Measurements from ENCODE around the gene ANAPC2.
"Not testable (repeated sequence)": the region's sequence is repeated elsewhere in the genome, so short reads cannot be mapped to it uniquely, and the experiment has no call there.

Gene ANAPC2

DNA sequence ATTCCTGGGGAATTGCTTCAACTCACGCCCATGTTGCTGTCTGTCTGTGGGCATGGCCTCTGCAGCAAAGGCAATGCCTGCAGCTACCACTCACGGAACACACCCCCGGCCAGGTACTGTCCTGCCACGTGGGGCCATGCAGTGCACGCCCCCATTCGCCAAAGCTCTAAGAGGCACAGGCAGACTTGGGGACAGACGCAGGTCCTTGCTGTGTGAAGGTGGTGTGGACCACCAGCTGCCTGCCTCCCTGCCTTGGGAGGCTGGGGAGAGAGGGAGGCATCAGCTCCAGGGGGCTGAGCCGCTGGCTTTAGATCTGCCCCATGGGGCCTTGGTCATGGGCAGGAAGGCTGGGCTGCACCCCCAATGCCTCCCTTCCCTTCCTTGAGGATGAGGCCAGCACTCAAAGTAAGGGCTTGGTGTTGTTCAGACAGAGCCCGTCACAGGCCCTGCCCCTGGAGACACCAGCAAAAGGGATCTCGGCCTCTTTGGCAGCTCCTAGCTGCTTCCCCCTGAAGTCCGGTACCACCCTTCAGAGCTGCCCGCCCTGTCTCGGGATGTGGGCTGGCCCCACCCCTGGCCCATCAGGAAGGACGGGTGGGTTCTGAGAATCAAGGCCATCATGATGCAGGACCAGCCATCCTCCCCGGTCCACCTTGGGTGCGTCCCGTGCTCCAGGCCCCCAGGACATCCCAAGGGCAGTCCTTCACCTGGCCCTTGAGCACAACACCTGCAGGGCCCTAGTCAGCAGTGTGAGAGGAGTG is 47.1 kb downstream of the ANAPC2 start:
- DNase-seq: no peak

DNA sequence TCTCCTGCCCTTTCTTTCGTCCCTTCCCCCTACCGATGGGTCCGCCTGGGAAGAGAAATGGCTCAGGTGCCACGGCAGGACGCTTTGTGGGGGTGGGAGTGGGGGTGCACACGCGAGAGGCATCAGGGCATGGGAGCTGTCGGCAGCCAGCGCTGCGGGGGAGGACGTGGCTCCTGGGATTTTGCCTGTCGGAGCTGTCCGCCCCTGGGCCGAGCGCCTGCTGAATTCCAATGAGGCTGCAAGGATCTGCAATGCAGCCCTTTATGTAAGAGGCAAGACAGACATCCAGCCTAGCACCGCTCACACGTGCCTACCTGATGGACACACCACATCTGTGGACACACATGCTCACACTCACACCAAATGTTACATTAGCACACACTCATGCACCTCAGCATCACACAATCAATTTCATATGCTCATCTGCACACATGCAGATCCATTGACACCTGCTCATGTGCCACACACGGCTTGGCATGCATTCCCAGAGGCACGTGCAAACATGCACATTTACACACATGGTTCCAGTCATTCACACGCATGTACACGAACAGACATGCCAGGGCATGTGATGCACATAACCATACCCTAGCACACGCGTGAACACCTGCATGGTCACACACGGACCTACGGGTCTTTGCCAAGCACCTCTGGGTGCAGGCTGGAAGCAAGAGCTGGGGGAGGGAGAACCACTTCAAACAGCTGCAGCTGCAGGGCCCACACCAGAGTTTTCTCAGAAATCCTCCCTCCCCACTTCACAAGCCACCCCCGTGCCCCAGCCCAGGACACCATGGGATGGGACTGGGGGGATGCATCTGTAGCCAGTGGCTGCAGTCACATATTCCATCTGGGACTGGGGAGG is 48.0 kb downstream of the ANAPC2 start:
- peak in 1 of 2 donors; percentile 25 for DNase-seq

DNA sequence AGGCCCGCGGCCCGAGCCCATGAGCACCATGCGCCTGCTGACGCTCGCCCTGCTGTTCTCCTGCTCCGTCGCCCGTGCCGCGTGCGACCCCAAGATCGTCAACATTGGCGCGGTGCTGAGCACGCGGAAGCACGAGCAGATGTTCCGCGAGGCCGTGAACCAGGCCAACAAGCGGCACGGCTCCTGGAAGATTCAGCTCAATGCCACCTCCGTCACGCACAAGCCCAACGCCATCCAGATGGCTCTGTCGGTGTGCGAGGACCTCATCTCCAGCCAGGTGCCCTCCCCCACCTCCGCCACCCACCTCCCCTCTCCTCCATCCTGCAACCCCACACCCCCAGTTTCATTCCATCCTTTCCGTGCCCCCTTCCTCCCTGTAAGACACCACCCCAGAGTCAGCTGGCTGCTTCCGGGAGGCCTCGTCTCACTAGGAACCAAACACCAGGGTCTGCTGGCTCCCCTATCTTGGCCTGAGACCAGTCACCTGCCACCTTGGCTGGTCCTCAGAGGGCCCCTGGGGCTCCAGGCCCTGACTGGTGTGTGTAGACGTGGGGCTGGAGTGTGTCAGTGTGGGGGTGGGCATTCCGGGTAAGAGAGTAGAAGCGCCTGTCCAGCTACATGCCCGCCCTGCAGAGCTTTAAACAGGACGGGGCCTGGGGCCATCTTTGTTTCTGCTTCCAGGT is 48.8 kb downstream of the ANAPC2 start:
- DNase-seq: no peak

DNA sequence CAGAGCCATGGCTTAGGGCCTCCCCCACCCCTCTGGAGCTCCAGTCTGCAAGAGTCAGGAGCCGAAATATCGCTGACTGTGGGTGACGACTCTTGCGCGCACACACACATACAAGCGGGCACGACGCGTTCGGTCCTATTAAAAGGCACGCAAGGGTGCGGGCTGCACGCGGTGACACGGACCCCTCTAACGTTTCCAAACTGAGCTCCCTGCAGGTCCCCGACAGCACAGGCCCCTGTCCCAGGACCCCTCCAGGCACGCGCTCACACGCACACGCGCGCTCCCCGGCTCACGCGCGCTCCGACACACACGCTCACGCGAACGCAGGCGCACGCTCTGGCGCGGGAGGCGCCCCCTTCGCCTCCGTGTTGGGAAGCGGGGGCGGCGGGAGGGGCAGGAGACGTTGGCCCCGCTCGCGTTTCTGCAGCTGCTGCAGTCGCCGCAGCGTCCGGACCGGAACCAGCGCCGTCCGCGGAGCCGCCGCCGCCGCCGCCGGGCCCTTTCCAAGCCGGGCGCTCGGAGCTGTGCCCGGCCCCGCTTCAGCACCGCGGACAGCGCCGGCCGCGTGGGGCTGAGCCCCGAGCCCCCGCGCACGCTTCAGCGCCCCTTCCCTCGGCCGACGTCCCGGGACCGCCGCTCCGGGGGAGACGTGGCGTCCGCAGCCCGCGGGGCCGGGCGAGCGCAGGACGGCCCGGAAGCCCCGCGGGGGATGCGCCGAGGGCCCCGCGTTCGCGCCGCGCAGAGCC is 49.5 kb downstream of the ANAPC2 start, which contains the start of gene GRIN1:
GRIN1 (plus strand) TSS at position 433 of the 746 bp plus-strand sequence. CDS start 333 bp downstream, outside the sequence.
- peak in 1 of 2 donors; percentile 38 for DNase-seq

DNA sequence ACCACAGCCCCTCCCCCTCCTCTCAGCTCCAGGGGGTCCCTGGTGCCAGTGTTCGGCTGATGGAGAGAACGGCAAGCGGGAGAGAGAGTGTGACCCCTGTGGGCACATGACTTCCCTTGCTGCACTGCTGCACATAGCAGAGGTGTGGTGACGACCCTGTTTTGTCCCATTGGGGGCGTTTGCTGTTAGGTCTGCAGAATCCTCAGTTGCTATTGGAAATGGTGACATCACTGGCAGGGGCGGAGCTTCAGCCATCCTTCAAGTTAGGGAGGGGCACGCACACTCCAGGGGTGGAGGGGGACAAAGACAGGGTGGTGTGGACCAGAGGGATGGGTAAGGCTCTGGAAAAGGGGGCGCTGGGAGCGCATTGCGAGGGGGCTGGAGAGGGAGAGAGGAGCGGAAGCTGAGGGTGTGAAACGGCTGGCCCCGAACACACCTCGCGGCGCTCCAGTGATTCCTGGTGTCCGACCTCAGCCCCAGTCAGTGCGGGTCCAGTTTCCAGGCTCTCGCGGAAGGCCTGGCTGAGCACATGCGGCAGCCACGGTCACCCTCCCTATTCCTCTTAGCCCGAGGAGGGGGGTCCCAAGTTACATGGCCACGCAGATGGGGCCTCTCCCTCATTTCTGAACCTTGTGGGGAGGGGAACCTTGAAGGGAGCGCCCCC is 50.2 kb downstream of the ANAPC2 start:
- DNase-seq: peak in 1 of 2 donors; percentile 18

DNA sequence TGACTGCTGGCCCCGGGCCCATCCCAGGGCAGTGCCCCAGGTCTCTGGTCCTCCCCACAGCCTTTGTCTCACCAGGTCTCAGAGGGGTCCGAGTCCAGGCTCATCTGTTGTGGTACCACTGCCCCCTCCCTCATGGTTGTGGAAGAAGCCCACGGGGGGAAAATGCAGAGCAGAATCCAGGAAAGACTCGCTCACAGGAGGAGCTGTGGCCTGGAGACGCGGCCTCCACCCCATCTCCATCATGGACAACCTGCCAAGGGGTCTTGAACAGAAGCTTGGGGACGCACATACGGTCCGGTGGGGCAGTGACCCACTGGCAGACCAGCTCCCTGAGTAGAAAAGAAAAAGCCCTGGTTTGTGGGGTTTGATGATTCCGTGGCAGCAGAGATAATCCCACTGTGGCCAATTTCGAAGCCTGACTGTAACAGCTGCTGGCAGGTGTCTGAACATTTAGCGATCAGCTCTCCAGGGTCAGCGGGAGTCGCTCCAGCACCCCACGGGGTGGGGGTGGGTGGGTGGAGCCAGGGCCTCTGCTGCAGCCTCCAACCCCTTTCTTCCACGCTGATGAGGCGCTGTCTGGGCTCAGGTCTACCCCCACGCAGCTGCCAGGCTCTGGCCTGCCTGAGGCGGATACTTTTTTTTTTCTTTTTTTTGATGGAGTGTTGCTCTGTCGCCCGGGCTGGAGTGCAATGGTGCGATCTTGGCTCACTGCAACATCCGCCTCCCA is 51.3 kb downstream of the ANAPC2 start:
- DNase-seq: no peak

DNA sequence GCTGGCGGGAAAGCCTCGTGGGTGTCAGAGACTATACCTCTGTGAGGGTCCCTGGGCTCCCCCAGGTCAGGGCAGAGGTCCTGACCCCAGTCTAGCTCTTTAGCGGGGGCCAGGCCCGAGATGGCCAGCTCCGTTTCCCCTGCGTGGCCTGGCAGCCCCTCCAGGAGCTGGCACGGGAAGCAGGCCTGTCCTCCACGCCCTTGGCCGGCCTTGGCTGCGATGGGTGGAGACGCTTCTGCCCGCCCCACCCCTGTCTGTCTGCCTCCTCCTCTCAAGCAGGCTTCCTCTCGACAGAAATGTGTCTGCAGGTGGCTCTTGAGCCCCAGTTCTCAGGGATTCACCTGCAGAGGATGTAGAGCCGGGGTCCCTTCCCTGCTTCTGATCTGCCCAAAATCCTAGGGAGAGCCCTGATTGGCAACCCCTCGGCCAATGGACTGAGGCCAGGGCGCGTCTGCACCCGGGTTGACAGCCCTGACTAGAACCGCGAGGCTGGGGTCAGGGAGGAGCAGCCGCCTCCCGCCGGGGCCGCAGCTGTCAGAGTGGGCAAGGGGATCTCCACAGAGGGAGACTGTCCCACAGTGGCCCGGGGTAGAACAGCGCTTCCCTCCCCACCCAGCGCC is 52.0 kb downstream of the ANAPC2 start:
- DNase-seq: no peak

DNA sequence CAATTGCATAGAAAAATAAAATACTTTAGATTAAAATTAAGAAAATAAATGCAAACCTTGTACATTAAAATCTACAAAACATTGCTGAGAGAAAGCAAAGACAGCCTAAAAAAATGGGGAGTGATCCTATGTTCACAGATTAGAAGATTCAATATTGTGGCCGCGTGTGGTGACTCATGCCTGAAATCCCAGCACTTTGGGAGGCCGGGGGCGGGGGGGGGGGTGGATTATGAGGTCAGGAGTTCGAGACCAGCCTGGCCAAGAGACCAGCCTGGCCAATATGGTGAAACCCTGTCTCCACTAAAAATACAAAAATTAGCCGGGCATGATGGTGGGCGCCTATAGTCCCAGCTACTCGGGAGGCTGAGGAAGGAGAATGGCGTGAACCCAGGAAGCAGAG is 53.2 kb downstream of the ANAPC2 start:
- not testable (repeated sequence) for DNase-seq

DNA sequence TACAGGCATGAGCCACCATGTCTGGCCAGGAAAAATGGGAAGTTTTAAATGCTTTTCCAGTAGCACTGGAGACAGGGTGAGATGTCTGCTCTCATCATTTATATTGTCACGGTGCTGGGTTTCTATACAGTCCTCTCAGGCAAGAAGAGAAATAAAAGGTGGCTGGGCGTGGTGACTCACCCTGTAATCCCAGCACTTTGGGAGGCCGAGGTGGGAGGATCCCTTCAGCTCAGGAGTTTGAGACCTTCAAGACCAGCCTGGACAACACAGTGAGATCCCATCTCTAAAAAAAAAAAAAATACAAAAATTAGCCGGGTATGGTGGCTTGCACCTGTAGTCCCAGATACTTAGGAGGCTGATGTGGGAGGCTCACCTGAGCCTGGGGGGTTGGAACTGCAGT is 54.2 kb downstream of the ANAPC2 start:
- no peak for DNase-seq

DNA sequence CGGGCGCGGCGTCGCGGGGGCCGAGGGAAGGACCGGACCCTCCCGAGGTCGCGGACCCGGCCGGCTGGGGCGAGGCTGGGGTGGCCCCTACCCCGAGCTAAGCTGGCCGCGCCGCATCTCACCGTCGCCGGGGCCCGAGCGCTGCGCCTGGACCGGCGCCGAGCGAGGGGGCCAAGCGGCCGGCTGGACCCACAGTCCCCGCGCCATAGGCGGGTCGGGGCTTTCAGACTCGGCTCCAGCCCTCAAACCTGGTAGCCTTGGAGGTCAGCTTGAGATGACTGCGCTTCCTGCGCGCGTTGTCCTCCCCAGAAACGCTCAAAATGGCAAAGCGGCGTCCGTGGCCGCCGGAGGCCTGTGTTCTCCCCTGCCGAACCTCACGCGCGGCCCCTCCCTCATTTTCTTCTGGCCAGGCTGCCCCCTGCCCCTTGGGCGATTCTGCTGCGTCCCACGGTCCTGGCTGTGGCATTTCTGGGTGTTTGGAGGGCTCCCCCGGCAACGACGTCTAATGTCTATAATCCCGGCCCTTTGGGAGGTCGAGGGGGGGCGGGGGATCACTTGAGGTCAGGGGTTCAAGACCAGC is 58.1 kb downstream of the ANAPC2 start:
- DNase-seq: no peak

DNA sequence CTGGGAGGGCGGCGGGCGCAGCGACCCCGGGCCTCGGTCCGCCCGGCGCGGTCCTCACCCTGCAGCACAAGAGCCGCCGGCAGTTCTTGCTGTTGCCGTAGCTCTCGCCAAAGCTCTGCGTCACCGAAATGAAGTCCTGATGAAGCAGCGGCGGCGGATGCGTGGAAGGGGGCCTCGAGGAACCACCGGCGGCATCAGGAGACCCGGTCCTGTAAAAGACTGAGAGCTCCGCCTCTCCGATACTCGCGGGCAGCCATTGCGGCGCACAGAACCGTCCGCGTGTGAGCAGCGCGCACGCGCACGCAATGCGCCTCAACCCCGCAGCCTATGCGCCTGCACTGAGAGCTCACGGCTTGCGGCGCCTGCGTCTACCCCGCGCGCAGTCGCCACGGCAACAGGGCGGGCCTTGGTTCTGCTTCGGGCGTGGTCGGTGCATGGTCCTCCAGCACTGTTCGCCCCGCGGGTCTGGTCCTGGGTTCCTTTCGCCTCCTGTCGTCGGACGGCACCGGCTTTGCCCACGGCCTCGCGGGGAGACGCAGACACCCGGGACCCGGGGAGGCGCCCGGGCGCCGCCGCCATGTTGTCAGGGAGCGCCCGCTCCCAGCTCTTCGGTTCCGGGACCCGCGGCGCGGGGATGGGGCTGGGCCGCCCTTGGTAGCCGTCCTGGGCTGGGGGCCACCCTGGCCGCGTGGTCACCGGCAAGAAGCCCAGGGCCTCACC is 58.7 kb downstream of the ANAPC2 start:
- DNase-seq: peak; percentile 71 to 81

DNA sequence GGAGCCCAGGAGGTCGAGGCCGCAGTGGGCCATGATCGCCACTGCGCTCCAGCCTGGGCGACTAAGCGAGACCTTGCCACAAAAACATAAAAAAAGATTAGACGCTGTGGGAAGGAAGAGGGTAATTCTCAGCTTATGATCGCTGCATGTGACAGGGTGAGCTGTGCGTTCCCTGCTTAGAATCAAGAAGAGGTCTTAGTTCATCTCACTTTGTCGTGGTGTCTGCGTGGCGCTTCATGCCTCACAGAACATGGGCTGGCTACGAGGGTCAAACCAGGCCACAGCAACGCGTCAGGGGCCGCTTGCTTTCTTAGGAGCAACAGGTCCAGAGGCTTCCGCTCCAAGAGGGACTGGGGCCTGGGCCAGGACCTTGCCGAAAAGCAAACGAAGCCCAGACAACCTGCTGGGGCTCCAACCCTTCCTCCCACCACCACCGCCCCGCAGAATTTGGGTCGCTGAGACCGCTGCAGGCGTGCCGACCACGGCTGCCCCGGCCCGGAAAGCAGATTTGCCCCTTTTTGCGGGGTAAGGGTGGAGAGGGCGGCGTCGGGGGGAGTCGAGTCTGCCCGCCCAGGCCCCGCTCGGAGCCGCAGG is 59.4 kb downstream of the ANAPC2 start:
- no peak for DNase-seq

DNA sequence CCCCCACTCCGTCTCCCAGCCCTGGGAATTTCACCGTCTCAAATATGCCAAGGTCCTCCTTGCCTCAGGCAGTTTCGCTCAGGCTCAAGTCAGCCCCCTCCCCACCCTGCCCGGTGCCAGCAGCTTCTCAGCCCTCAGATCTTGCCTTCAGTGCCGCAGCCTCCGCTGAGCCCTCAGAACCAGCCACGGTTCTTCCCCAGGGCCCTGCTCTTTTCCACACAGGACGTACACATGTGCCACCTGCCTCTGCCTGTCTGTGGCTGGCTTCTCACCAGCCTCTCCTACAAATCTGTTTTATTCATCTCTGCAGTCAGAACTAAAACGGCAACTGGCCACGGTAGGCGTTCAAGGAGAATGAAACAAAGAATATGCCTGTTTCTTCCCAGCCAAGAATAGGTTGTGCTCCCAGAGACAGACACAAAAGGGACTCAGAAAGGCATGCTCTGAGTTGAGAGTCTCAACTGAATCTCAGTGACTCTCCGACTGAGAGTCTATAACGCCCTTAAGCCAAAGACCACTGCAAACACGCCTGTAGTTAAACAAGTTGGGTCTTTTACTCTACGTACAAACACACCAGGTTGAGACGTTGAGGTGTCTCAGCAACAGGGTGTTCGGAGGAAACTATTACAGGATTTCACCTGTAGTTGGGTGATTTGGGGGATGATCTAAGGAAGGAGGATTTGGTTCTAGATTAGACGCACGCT is 60.0 kb downstream of the ANAPC2 start:
- DNase-seq: no peak

DNA sequence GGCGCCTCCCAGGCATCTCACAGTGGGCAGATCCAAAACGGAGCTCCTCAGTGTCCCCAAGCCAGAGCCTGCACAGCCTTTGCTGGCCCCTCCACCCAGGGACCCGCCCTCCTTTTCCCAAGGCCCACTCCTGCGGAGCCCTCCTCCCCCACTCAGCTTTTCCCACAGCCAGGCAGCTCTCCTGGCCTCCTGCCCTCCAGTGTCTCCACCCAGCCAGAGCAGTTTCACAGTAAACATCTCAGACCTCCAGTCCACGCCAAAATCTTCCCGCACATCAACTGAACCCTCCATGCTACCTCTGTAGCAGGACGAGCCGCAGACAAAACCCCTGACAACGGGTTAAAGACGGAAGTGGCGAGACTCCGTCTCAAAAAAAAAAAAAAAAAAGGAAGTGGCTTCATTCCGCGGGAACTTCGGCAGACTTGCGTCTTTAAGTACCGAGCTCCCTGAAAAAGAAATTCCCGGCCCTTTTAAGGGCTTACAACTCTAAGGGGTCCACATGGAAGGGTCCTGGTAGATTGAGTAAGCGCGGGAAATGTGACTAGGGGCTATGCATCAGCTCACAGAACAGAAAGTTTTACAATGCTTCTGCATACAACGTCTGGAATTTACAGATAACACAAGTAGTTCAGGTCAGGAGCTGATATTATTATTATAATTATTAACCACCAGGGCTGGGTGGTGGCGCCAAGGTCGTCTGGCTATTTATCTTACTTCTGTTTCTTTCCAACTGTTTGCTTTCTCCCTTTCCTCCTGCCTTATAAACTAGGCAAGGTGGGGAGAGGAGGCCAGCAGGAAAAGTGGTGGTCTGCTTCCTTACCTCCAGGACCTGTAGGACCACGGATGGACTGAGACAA is 60.8 kb downstream of the ANAPC2 start:
- no peak for DNase-seq

DNA sequence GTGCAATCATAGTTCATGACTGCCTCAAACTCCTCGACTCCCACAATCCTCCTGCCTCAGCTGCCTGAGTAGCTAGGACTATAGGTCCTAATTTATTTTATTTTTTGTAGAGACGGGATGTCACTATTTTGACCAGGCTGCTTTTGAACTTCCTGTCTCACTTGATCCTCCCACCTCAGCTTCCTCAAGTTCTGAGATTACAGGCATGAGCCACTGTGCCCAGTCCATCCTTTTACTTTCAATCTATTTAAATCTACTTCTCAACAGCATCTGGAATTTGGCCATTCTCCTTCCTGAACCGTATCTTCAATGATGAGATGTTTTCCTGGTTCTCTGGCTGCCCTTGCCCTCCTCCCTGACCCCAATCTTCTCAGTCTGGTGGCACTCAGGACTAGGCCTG is 61.6 kb downstream of the ANAPC2 start:
- no peak for DNase-seq
